ENCODE results near the gene DSCAML1. TPM values are rescaled to one million over a fixed set of nuclear protein-coding genes. Genes with fewer than 3 reads are reported as not detected.

Gene DSCAML1
- total RNA-seq, 4 donors from 2014 or later, result 2.9 to 5.8 (median 3.3) TPM

GRCh38 chr11:117569911-117570310 is 227.1 kb downstream of the DSCAML1 start:
- DNase-seq, result no peak
- in situ Hi-C loops (cut with MboI; ENCODE audit: low pct_ligation_motif_present in 1 of 4, low pct_unique_long_range_greater_than_20kb in 1 of 4, low sequenced_read_pairs in 3 of 4), result no loop called here

GRCh38 chr11:117565709-117566108 is 231.3 kb downstream of the DSCAML1 start:
- Histone ChIP-seq H3K27me3 (no peaks in the 10 kb centered on the region), H3K36me3 (no peaks in the 10 kb centered on the region), H3K4me3 (no peak overlapping the region), H3K27ac (no peak overlapping the region), H3K4me1 (no peaks in the 10 kb centered on the region), H3K9me3 (no peaks in the 10 kb centered on the region)
- TF ChIP-seq EP300 (IDR thresholded peaks at IDR 0.05; ENCODE audit: low read depth) (no peak), POLR2AphosphoS5 (IDR thresholded peaks at IDR 0.05) (no peak), POLR2A (IDR thresholded peaks at IDR 0.05) (no peak), CTCF (IDR thresholded peaks at IDR 0.05) (no peak)
- WGBS, 2 donors (ENCODE audit: low coverage in 1 of 2), result 77% methylated on average over 4 of the region's 4 CpGs; no CpG with 5 or more reads in 1 of the 2 donors
- intact Hi-C loops (cut with DNase I; ENCODE audit: low total_unique reads), result no loop called here
- DNase-seq, result no peak
- in situ Hi-C loops (cut with MboI; ENCODE audit: low pct_ligation_motif_present in 1 of 4, low pct_unique_long_range_greater_than_20kb in 1 of 4, low sequenced_read_pairs in 3 of 4), result no loop called here

More at GRCh38 chr11:117569911-117570310, 227.1 kb downstream of the DSCAML1 start:
- intact Hi-C loops (cut with DNase I; ENCODE audit: low total_unique reads), result no loop called here
- H3K4me3 ChIP-seq, result no peak overlapping the region
- H3K27ac ChIP-seq, result no peak overlapping the region
- H3K9me3 ChIP-seq, result no peaks in the 10 kb centered on the region
- H3K4me1 ChIP-seq, result no peaks in the 10 kb centered on the region
- H3K36me3 ChIP-seq, result no peaks in the 10 kb centered on the region
- no peak for TF ChIP-seq POLR2A (IDR thresholded peaks at IDR 0.05)
- no peak for TF ChIP-seq EP300 (IDR thresholded peaks at IDR 0.05; ENCODE audit: low read depth)
- no peak for TF ChIP-seq POLR2AphosphoS5 (IDR thresholded peaks at IDR 0.05)
- TF ChIP-seq CTCF (IDR thresholded peaks at IDR 0.05), result no peak
- WGBS, 2 donors (ENCODE audit: low coverage in 1 of 2), result 90% methylated on average over 9 of the region's 9 CpGs; no CpG with 5 or more reads in 1 of the 2 donors
- no peaks in the 10 kb centered on the region for H3K27me3 ChIP-seq

- no peak for DNase-seq
- in situ Hi-C loops (cut with MboI; ENCODE audit: low pct_ligation_motif_present in 1 of 4, low pct_unique_long_range_greater_than_20kb in 1 of 4, low sequenced_read_pairs in 3 of 4), result no loop called here
- Histone ChIP-seq H3K27ac (no peak overlapping the region), H3K9me3 (no peaks in the 10 kb centered on the region), H3K4me3 (no peak overlapping the region), H3K27me3 (no peaks in the 10 kb centered on the region), H3K36me3 (no peaks in the 10 kb centered on the region), H3K4me1 (no peaks in the 10 kb centered on the region)
- TF ChIP-seq CTCF (IDR thresholded peaks at IDR 0.05), result no peak
- no peak for TF ChIP-seq POLR2A (IDR thresholded peaks at IDR 0.05)
- no peak for TF ChIP-seq EP300 (IDR thresholded peaks at IDR 0.05; ENCODE audit: low read depth)
- TF ChIP-seq POLR2AphosphoS5 (IDR thresholded peaks at IDR 0.05), result no peak
- 73 to 84% methylated on average over 2 to 4 of the region's 4 CpGs for WGBS, 2 donors (ENCODE audit: low coverage in 1 of 2)
- intact Hi-C loops (cut with DNase I; ENCODE audit: low total_unique reads), result no loop called here
Observed at GRCh38 chr11:117564321-117564720, 232.7 kb downstream of the DSCAML1 start.

GRCh38 chr11:117563556-117563955 is 233.5 kb downstream of the DSCAML1 start:
- Histone ChIP-seq H3K4me1 (no peaks in the 10 kb centered on the region), H3K36me3 (no peaks in the 10 kb centered on the region), H3K27me3 (no peaks in the 10 kb centered on the region), H3K27ac (no peak overlapping the region), H3K4me3 (no peak overlapping the region), H3K9me3 (no peaks in the 10 kb centered on the region)
- intact Hi-C loops (cut with DNase I; ENCODE audit: low total_unique reads), result no loop called here
- 89 to 97% methylated on average over 4 to 7 of the region's 7 CpGs for WGBS, 2 donors (ENCODE audit: low coverage in 1 of 2)
- TF ChIP-seq POLR2A (IDR thresholded peaks at IDR 0.05) (no peak), POLR2AphosphoS5 (IDR thresholded peaks at IDR 0.05) (no peak), EP300 (IDR thresholded peaks at IDR 0.05; ENCODE audit: low read depth) (no peak), CTCF (IDR thresholded peaks at IDR 0.05) (no peak)
- in situ Hi-C loops (cut with MboI; ENCODE audit: low pct_ligation_motif_present in 1 of 4, low pct_unique_long_range_greater_than_20kb in 1 of 4, low sequenced_read_pairs in 3 of 4), result no loop called here
- DNase-seq, result no peak
